Stimulated activated CD8-positive, alpha-beta memory T cell treated with anti-CD3 and anti-CD28 coated beads, Interleukin-4, amount 100 ng/mL, for 4 hours (primary cell): Measurements from ENCODE around the gene MEIS2.

Experiments used
- DNase-seq, 2 donors: peaks; one replicate each; pipeline ENCODE4 v3.0.0-alpha.2; 2020; ENCODE audit warnings: low read depth in 2 of 2, low spot score in 1 of 2

Gene MEIS2

DNA sequence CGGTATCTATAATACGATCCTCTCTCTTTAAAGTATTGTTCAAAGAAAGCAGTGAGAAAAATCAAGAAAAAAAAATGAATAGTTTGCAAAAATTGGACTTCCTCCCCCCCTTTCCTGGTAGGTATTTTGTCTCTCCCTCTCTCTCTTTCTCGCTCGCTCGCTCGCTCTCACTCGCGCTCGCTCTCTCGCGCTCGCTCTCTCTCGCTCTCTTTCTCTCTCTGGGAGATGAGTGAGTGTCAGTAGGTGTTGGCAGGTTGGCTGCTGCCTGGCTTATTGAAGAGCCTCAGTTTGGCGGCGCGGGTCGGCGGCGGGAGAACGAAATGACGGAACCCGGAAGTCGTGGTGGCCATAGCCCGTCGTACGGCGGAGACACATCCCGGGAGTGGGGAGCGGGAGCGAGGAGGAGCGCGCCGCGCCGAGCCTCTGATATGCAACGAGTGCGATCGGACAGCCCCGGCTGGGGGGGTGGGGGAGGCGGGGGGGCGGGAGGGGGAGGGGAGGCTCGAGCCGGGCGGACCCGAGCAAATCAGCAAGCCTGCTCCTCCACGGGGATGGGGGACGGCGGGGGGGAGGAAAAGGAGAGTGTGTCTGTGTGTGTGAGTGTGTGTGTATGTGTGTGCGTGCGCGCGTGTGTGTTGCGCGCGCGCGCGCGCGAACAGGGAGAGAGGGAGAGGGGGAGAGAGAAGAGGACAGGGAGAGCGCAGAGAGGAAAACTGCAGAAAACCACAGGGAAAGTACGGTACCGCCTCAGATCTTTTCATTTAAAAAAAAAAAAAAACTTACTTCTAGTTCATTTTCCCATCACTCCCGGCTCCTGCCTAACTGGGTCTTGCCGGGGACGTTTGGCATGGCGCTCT lies at the start of gene MEIS2:
Gene MEIS2 (minus strand): TSS at position 441 of the 857 bp plus-strand sequence. CDS start 1,083 bp downstream, outside the sequence.
- DNase-seq: no peak

DNA sequence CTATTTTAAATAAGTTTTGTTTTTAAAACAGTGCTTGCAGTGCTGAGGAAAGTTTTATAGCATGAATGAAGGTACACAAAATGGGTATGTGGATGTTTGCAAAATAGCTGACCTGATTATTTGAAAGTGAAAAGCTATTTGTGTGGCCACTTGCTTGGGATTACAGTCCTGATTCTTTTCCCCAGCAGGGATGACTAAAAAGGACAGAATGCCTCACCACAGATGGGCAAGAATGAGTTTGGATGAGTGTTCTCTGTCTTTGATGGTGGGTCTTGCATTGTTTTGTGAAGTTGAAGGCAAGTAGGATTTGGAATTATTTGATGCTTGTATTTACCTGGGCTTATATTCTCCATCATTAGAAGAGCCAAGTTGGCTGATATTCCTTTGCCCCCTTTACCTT lies 48.8 kb upstream of the MEIS2 start:
- no peak for DNase-seq

DNA sequence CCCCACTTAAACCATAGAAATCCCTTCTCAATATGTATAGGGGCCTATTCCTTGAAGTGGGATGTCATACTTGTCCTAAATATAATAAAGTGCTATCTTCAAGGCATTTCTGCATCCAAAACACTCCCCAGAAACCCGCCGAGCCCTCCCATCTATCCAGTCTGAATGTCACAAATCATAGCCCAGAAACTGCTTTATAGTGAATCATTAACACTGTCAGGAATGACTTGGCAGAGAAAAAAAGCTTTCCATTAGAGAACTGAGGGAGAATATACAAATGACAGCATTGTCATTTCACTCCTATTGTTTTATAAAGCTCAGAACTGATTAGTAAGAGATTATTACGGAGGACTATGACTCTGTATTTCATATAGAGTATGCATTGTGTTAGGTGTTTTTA lies 48.4 kb upstream of the MEIS2 start:
- no peak for DNase-seq

DNA sequence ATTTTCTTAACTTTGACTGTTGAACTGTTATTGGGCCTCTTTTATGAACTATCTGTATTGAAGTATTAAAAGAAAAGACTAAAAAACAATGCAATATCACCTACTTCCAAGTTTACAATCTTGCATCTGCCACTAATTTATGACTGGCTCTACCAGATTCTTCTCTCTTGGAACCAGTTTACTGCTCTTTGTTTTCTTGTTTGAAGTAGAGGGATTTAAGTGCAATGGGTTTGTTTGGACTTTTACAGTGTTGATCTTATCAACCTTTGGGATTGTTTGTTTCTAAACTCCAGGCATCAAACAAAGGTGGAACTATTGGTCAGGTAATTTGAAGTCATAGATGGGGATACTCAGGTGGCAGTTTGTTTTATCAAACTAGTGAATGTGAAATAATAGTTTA lies 43.0 kb upstream of the MEIS2 start:
- DNase-seq: no peak

DNA sequence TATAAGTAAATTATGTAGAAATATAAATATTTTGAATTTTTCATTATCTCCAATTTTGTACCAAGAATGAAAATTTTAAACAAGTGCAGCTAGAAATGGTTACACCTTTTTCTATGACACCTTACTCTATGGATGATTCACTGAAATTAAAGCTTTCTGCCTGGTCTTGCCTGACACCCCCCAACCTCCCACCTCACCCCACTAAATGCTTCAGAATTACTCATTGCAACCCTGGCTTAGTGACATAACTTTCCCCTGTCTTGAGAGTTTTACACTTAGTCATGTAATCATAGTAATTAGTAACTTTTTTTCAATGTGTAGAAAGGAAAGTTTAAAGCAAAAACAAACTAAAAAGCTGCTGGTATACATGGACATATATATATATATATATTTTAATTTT lies 42.0 kb upstream of the MEIS2 start:
- no peak for DNase-seq

DNA sequence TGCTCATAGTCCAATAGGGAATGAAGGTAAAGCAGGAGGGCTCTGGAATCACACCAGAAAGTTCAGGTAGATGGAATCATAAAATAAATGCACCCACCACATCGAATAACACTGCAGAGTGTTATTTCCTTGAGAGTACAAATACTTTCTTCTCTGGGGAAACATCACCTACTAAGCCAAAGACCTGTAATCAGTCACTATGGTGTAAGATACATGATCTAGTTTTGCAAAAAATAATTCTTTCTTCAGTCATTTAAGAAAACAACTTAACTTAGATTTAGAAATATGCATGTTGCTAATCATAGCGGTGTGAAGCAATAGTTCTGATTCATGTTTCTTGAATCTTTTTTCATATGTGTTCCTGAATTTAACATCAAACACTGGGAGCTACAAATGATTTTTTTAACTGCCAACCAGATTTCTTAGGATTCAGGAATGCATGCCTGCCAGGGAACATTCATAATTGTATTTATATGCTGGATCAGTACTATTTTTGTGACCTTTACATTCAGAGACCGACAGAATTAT lies 40.2 kb upstream of the MEIS2 start:
- no peak for DNase-seq

DNA sequence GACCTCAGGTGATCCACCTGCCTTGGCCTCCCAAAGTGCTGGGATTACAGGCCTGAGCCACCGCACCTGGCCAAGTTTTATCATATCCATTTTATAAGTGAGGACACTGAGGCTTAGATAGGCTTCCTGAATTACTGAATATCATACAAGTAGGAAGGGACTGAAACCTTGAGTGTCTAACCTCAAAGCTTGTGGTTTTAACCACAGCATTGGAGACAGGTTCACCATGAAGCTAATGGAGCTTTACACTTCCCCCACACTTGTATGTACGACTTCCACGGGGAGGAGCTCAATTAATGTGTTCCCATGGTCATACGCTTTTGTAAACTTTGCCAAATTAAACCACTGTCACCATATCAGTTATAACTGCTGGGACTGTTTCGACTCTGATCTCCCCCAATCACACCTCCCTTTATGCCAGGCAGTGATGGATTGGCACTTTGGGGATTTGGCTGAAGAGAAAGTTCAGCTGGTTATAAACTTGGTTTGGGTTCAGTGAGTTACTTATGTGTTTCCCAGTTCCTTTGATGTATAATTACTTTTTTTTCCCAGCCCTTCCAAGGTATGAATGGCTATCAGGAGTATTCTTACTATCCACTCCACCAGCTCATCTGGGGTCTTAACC lies 38.4 kb upstream of the MEIS2 start:
- no peak for DNase-seq

DNA sequence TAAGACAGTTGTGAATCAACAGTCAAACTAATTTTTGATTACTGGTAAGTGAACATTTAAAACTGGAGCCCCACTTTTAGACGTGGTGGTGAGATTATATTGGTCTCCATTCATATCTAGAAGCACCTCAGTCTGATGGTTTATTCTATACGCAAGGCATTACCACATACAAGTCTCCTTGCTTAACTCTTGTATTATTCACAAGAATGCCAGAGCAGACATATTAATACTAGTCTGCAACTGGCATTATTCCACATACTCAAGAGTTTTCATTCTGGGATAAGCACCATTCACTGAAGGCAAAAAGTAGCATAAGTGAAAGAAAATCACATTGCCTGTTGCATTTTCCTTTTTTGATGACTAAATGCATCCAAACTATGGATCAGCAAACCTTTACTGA lies 36.9 kb upstream of the MEIS2 start:
- DNase-seq: no peak

DNA sequence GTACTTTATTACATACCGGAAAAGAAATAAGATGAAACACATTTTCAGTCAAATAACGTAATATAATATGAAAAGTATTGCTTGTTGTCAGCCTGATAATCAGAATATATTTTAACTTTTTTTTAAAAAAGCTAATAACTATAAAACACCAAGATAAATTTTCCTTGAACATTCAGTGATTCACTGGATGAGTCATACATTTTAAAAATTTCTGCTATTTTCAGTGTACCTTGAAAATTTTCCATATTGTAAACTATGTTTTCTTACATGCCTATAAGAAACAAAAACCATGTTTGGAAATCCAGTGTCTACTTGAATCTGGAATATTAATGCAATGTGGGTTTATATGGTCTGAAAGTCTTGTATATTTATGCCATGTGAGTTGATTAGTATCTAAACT lies 36.3 kb upstream of the MEIS2 start:
- no peak for DNase-seq

DNA sequence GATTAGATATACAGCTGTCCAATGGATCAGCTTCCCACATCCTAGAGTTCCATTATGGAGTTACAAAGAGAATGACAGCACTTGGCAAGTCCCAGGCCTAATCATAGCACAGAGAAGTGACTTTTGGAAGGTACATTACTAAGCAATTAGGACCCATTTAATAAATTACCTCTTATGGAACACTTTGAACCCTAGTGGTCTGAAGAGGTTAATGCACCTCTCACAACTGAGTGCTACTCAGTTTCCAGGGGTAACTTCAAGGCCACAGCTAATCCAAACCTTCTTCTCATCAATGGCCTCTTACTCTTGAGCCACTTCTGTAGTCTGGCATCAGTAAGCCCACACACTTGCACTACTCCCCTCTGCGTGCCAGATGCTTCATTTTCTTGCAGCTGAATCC lies 34.9 kb upstream of the MEIS2 start:
- no peak for DNase-seq

DNA sequence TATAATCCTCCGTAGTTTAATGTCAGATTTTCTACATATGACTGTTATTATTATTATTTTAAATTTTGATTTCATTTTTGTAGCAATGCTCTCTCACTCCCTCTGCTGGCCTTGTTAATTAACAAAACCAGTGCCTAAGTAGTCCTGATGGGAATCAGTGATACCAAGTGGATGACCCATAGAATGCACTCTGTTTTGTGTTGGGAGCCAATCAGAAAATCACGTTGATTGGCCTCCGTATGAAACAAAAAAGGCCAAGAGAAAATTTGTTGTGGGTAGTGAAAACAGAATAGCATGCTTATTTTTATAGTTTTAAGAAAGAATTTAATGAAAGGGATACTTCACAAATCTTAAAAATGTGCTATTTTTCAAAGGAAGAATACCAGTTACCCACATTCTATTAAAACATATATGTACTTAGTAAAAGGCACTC lies 34.4 kb upstream of the MEIS2 start:
- DNase-seq: no peak

DNA sequence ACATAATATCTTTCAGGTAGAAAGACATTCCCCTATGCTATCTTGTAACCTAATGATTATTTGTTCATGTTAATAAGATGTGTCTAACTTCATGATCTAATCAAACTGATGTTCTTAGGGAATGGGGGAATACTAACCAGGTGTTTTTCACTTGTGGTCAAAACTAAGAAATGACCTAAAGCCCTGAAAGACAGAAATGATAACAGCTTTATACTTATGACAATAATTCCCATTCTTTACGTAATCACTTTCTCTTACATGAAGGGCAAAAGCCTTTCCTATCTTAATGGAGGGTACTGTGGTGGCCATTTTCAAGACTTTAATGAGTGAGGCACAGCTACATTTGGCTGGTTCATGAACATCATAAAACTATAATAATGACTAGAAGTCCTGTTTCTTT lies 33.9 kb upstream of the MEIS2 start:
- DNase-seq: no peak

DNA sequence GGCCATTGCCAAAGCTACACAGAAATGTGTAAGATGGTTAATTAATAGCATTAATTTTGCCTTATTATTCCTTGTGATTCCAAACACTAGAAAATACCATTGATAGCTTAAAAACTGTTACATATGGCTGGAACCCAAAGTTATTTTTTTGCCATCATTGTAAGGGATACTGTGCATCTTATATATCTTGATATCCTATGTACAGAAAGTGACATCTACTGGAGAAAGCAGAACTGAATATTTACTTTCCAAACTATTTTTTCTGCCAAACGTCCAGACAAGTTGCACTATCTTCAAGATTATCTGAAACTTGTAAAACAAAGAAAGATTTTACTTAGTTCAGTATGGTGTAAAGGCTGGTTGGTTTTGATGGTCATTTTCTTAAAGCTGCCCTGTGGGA lies 33.3 kb upstream of the MEIS2 start:
- no peak for DNase-seq

DNA sequence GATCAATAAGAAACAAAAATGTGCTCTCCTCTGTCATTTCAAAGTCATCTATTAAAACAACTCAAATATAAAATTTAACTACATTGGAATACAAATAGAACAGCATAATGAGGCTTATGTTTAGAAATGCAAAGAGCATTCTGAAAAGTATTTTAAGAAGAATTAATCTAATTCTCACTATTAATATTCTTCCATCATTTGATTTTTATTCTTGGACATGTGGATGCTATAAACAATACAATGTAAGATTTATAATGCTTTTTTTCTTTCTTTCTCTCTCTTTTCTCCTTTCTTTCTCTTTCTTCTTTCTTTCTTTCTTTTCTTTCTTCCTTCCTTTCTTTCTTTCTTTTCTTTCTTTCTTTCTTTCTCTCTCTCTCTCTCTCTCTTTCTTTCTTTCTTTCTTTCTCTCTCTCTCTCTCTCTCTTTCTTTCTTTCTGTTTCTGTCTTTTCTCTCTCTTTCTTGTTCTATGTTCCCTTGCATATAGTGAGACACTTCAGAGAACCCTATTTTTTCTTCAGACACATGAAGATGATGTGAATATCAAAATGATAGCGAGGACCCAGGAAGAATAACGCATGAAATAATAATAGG lies 32.6 kb upstream of the MEIS2 start:
- no peak for DNase-seq

DNA sequence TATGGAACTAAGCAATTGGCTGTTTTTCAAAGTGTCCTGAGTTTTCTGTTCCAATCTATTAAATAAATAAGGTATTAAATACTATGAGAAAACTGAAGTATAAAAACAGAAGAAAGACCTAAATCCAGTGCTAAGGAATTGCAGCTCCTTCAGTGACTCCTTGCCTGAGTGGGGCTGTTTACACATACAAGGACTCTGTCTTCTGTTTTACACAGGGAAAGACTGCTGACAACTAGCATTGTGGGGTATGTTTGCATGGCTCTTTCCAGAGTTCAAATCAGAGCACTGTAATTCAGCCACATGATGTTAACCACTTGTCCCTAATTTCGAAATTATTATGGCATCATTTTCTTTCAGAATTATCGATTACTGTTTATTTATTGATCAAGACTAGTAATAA lies 31.3 kb upstream of the MEIS2 start:
- no peak for DNase-seq

DNA sequence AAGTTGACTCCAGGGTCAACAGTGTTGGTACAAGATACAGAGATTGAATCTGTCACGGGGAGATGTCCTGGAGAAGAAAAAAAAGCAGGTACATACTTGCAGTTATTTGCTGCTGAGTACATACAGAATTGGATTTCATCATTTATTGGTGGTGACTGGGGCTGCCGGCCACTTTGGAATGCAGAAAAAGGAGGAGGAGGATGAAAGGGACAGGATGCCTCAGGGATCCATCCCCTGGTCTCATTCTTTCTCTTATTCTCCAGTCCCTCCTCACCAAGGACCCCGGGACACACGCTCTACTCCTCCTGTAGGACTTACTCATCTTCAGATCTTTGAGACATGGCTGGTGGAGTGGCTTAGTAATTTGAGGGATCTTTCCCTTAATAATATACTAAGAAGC lies 30.0 kb upstream of the MEIS2 start:
- no peak for DNase-seq

DNA sequence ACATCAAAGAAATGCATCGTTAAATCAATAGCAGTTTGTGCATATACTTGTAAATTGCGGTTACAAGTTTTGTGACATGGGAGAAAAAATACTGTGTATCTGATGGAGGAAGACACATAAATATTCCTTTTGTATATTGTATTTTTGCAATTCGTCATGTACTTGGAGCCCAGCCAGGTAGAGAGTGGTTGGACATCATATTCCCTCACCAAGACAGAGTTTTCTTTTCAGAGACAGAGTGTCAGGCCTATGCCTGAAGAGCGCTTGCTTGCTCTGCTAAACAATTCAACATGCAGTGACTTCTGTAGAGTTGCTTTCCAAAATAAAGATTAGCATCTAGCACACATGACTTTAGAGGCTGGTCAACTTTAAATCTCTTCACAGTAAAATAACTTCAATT lies 24.8 kb upstream of the MEIS2 start:
- no peak for DNase-seq

DNA sequence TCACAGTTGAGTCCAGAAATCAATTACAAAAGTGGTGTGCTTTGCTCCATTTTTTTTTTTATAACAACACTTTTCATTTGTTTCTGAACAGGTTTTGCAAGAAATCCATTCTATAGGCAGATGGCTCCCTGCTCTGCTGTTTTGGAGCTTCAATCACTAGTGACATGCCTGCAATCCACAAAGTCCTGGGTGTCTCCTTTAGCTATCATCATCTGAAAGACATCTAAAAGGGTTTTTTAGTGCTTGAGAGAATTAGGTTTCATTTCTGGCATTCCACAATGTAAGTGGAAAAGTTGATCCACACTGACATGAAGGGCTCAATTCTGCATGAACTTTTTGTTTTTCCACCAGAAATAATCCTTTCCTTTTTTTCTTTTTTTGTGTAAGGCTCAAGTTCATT lies 24.0 kb upstream of the MEIS2 start:
- DNase-seq: no peak

DNA sequence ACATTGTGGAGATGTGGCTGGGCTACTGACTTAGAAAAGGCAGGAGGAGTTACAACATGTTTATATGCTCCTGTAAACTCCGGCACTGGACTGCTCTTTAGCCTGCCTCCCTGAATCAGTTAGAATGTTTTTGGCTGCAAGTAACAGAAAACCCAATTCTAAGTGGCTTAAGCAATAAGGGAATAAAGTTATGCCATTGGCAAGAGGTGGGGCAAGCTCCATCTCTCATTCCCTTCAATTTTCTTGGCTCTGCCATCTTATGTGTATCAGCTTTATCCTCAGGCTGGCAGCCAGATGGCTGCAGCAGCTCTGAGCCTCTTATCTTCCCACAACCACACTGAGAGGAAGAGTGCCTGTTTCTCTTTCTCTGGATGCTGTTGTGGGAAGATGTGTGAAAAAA lies 22.4 kb upstream of the MEIS2 start:
- no peak for DNase-seq

DNA sequence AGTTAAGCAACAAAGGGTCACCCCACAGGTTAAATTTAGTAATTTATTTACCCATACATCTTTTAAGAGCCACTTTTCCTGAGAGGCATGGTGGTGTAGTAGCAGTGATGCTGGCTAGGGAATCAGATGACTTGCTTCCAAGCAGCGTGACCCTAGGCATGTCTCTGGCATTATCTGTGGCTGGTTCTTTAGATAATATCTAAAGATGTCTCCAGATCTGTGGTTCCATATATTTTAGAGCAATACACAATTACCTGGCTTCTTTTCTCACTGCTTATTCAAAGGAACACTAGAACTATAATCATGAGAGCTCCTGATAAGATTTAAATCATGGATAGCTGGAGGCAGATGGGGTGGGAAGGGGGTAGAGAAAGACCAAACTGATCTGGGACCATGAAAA lies 21.1 kb upstream of the MEIS2 start:
- DNase-seq: no peak

DNA sequence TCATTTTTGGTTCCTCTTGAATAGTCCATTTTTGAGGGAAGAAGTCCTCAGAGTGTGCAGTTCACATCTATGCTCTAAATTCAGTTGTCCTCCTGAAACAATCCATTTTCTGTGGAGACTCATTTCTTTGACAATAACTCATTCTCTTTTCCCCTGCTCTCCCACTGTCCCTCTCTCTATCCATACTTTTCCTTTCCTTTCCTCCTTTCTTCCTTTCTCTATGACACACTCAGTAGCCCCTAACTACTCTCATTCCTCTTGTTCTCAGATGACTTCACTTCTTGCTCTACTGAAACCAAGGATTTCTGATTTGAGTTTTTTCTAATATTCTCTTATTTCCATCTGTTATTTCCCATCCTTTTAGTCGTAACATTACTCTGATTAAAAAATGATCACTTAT lies 16.7 kb upstream of the MEIS2 start:
- no peak for DNase-seq

DNA sequence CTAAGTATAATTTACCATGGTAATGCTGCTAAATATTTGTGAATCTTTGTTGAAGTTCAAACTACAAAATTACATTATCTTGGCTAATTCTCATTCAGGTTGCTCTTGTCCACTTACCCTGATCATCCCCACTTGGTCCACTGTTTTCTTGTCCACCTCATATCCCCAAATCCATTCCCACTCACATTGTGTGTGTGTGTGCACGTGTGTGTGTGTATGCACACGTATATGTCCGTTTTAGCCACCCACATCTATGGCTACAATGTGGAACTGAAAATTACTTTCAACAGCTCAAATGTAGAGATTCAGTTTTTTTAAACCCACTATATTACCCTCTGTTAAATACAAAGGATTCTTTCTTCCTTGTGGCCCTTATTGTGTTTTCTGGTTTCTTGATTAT lies 15.2 kb upstream of the MEIS2 start:
- no peak for DNase-seq
